ENCODE measurements around the gene ALS2CL.

DNA sequence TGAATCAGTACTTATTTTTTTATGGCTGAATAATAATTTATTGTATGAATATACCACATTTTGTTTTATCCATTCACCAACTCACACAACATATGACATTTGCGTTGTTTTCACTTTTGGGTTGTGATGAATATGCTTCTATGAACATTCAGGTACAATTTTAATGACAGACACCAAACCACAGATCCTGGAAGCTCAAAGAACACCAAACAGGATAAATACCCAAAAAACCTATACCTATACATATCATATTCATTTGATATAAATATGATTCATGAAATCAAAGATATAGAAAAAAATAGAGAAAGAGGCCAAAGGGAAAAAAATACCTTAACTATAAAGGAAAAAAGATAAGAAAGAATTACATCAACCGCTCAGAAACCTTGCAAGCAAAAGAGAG is 45.4 kb downstream of the ALS2CL start:
- TF ChIP-seq POLR2A (IDR thresholded peaks at IDR 0.05): no peak
- TF ChIP-seq, protein P1, sequence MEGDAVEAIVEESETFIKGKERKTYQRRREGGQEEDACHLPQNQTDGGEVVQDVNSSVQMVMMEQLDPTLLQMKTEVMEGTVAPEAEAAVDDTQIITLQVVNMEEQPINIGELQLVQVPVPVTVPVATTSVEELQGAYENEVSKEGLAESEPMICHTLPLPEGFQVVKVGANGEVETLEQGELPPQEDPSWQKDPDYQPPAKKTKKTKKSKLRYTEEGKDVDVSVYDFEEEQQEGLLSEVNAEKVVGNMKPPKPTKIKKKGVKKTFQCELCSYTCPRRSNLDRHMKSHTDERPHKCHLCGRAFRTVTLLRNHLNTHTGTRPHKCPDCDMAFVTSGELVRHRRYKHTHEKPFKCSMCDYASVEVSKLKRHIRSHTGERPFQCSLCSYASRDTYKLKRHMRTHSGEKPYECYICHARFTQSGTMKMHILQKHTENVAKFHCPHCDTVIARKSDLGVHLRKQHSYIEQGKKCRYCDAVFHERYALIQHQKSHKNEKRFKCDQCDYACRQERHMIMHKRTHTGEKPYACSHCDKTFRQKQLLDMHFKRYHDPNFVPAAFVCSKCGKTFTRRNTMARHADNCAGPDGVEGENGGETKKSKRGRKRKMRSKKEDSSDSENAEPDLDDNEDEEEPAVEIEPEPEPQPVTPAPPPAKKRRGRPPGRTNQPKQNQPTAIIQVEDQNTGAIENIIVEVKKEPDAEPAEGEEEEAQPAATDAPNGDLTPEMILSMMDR (IDR thresholded peaks at IDR 0.05): no peak
